H1 (cell line): Measurements from ENCODE around the gene TRIM47. TPM values are rescaled to one million over a fixed set of nuclear protein-coding genes. Genes with fewer than 3 reads are reported as not detected.

ENCODE experiments used
- CTCF ChIA-PET: fragments of 300-600 bp; sonication (Branson Sonifier 250); formaldehyde crosslinking; loops from one replicate; lab custom pipeline; 2021; ENCODE audit not compliant: partially characterized antibody; lab: Charles Lee
- POLR2A ChIA-PET: fragments of 300-600 bp; sonication (Branson Sonifier 250); formaldehyde crosslinking; loops from one replicate; lab custom pipeline; 2021; ENCODE audit warnings: inconsistent platforms; ENCODE audit not compliant: partially characterized antibody; lab: Charles Lee
- DNase-seq, 2 experiments: peaks; one replicate each; pipeline versions ENCODE4 v3.0.0 to v3.0.0-alpha.2; 2010 to 2022; ENCODE audit warnings: low spot score in 2 of 2, low read depth in 1 of 2, mixed read lengths in 1 of 2
- FAIRE-seq: peaks from 2 replicates; lab custom pipeline; 2011; peaks lifted over from hg19 to GRCh38; lab: Jason Lieb, UNC
- H2AFZ ChIP-seq: 2 replicates; pipeline ENCODE4 v1.8.1; 2012; ENCODE audit warnings: low read length, inconsistent platforms
- H2AK5ac ChIP-seq: 2 replicates; pipeline ENCODE4 v1.6.1; 2013; ENCODE audit warnings: low read depth, low read length
- H2BK120ac ChIP-seq: replicated peaks from 2 replicates; pipeline ENCODE3; 2013; ENCODE audit warnings: low read depth, low read length, inconsistent platforms
- H2BK12ac ChIP-seq: 2 replicates; pipeline ENCODE4 v1.6.1; 2013; ENCODE audit warnings: low read depth, low read length
- H2BK15ac ChIP-seq: 2 replicates; pipeline ENCODE4 v1.6.1; 2013; ENCODE audit warnings: low read length
- H2BK20ac ChIP-seq: 2 replicates; pipeline ENCODE4 v1.6.1; 2013; ENCODE audit warnings: low read length
- H2BK5ac ChIP-seq: 2 replicates; pipeline ENCODE4 v1.6.1; 2013; ENCODE audit warnings: low read depth, low read length
- H3K14ac ChIP-seq: 2 replicates; pipeline ENCODE4 v1.6.1; 2013; ENCODE audit warnings: inconsistent platforms; ENCODE audit not compliant: insufficient read length
- H3K18ac ChIP-seq: 2 replicates; pipeline ENCODE4 v1.6.1; 2013; ENCODE audit warnings: low read length; ENCODE audit errors: extremely low read depth
- H3K23ac ChIP-seq: 2 replicates; pipeline ENCODE4 v1.6.1; 2013; ENCODE audit warnings: inconsistent platforms; ENCODE audit not compliant: insufficient read length
- H3K23me2 ChIP-seq: 2 replicates; pipeline ENCODE4 v1.6.1; 2013; ENCODE audit warnings: low read depth, low read length
- H3K27ac ChIP-seq: 2 replicates; pipeline ENCODE4 v1.6.1; 2011; ENCODE audit warnings: low read depth, low read length, inconsistent platforms
- H3K27me3 ChIP-seq, 4 experiments: replicated peaks in 1 of 4; 1 replicate in 1 of 4; 2 replicates in 3 of 4; pipeline versions ENCODE4 v1.6.1 to v1.8.1; 2011 to 2013; ENCODE audit warnings: low read length in 3 of 4, mild to moderate bottlenecking in 3 of 4, inconsistent platforms in 2 of 4, mixed read lengths in 2 of 4, moderate library complexity in 1 of 4; ENCODE audit not compliant: control insufficient read depth in 3 of 4, insufficient read depth in 3 of 4; ENCODE audit errors: extremely low read depth in 1 of 4
- H3K36me3 ChIP-seq, 4 experiments: 2 replicates each; pipeline versions ENCODE4 v1.6.1 to v1.8.1; 2011 to 2013; ENCODE audit warnings: mild to moderate bottlenecking in 4 of 4, low read length in 3 of 4, moderate library complexity in 2 of 4, control low read depth in 1 of 4, inconsistent platforms in 1 of 4; ENCODE audit not compliant: insufficient read depth in 4 of 4, control insufficient read depth in 2 of 4
- H3K4ac ChIP-seq: replicated peaks from 2 replicates; pipeline ENCODE3; 2013; ENCODE audit warnings: low read length, low read depth, mixed read lengths, inconsistent platforms; ENCODE audit not compliant: insufficient read length
- H3K4me1 ChIP-seq, 4 experiments: replicated peaks in 1 of 4; 1 replicate in 1 of 4; 2 replicates in 3 of 4; pipeline versions ENCODE4 v1.6.1 to v1.8.1; 2011 to 2013; ENCODE audit warnings: low read length in 3 of 4, inconsistent platforms in 2 of 4, mixed read lengths in 1 of 4; ENCODE audit not compliant: insufficient read depth in 4 of 4, control insufficient read depth in 3 of 4
- H3K4me2 ChIP-seq, 2 experiments: 2 replicates each; pipeline versions ENCODE4 v1.6.1 to v1.8.1; 2011 to 2013; ENCODE audit warnings: low read depth in 2 of 2, low read length in 2 of 2, control low read depth in 1 of 2, inconsistent platforms in 1 of 2, mild to moderate bottlenecking in 1 of 2; ENCODE audit not compliant: insufficient read depth in 1 of 2
- H3K4me3 ChIP-seq, 4 experiments: fragments of 200-600, 300-600 bp in 1 of 4; sonication (generic), shearing (Covaris generic), sonication (Bioruptor Twin) in 1 of 4; 2 replicates each; pipeline versions ENCODE4 v1.5.1 to v1.8.1; 2011 to 2016; ENCODE audit warnings: low read length in 4 of 4, low read depth in 3 of 4, control low read depth in 2 of 4, inconsistent platforms in 2 of 4, mild to moderate bottlenecking in 2 of 4, mixed read lengths in 1 of 4, moderate library complexity in 1 of 4; ENCODE audit not compliant: insufficient read depth in 2 of 4; ENCODE audit errors: extremely low read depth in 1 of 4
- H3K56ac ChIP-seq: replicated peaks from 2 replicates; pipeline ENCODE3; 2013; ENCODE audit warnings: low read depth, mild to moderate bottlenecking, mixed read lengths, low read length, inconsistent platforms; ENCODE audit not compliant: insufficient read length
- H3K79me1 ChIP-seq: 2 replicates; pipeline ENCODE4 v1.6.1; 2013; ENCODE audit warnings: low read depth, low read length, control low read depth
- H3K79me2 ChIP-seq, 2 experiments: 2 replicates each; pipeline versions ENCODE4 v1.6.1 to v1.8.1; 2012 to 2013; ENCODE audit warnings: low read length in 2 of 2, mild to moderate bottlenecking in 2 of 2, inconsistent platforms in 1 of 2; ENCODE audit not compliant: insufficient read depth in 2 of 2, control insufficient read depth in 1 of 2
- H3K9ac ChIP-seq, 4 experiments: replicated peaks in 1 of 4; 1 replicate in 1 of 4; 2 replicates in 3 of 4; pipeline versions ENCODE4 v1.6.1 to v1.8.1; 2011 to 2013; ENCODE audit warnings: low read depth in 3 of 4, low read length in 3 of 4, control low read depth in 2 of 4, mild to moderate bottlenecking in 2 of 4, moderate library complexity in 2 of 4, inconsistent platforms in 1 of 4; ENCODE audit errors: extremely low read depth in 1 of 4
- H3K9me3 ChIP-seq, 2 experiments: 2 replicates each; pipeline versions ENCODE4 v1.6.1 to v1.8.1; 2012 to 2013; ENCODE audit warnings: mild to moderate bottlenecking in 2 of 2, moderate library complexity in 2 of 2, control low read depth in 1 of 2, inconsistent platforms in 1 of 2, low read depth in 1 of 2, low read length in 1 of 2, mixed read lengths in 1 of 2; ENCODE audit not compliant: insufficient read depth in 2 of 2
- H4K20me1 ChIP-seq, 2 experiments: replicated peaks in 1 of 2; 2 replicates each; pipeline versions ENCODE3 to v1.8.1; 2011 to 2013; ENCODE audit warnings: inconsistent platforms in 2 of 2, low read length in 2 of 2, mild to moderate bottlenecking in 1 of 2; ENCODE audit not compliant: insufficient read depth in 2 of 2, control insufficient read depth in 1 of 2
- H4K5ac ChIP-seq: 2 replicates; pipeline ENCODE4 v1.6.1; 2013; ENCODE audit warnings: low read length, low read depth, mixed read lengths, inconsistent platforms; ENCODE audit not compliant: insufficient read length
- H4K8ac ChIP-seq: 2 replicates; pipeline ENCODE4 v1.8.0; 2013; ENCODE audit warnings: mild to moderate bottlenecking, moderate library complexity, low read length, inconsistent platforms; ENCODE audit not compliant: insufficient read depth; ENCODE audit errors: extremely low read depth
- H4K91ac ChIP-seq: replicated peaks from 2 replicates; pipeline ENCODE3; 2013; ENCODE audit warnings: low read length, mixed read lengths, inconsistent platforms; ENCODE audit not compliant: insufficient read length
- CTCF ChIP-seq, 3 experiments: IDR thresholded peaks; 1 replicate in 2 of 3; 2 replicates in 1 of 3; pipeline versions ENCODE4 v1.5.1 to v1.6.1; 2011; ENCODE audit warnings: low read length in 3 of 3, mild to moderate bottlenecking in 3 of 3, inconsistent platforms in 2 of 3, low read depth in 1 of 3, moderate library complexity in 1 of 3; ENCODE audit not compliant: insufficient read depth in 1 of 3; ENCODE audit errors: control extremely low read depth in 1 of 3
- KDM1A ChIP-seq: fragments of 200-600, 300-600 bp; sonication (generic); IDR thresholded peaks from 2 replicates; pipeline ENCODE4 v1.7.1; 2016; ENCODE audit warnings: mild to moderate bottlenecking, low read length, borderline replicate concordance
- TCF12 ChIP-seq: IDR thresholded peaks from 2 replicates; pipeline ENCODE4 v1.6.1; 2011; ENCODE audit warnings: low read depth, mild to moderate bottlenecking, low read length
- WGBS, 2 experiments: shearing (Covaris generic) in 1 of 2; methylation state at CpG; one replicate each; pipeline versions ENCODE4 v1.1.6 to v1.1.7; 2013 to 2015; ENCODE audit warnings: low lambda C conversion rate in 2 of 2, mixed read lengths in 2 of 2, inconsistent platforms in 1 of 2, low coverage in 1 of 2, missing lambda C conversion rate in 1 of 2; ENCODE audit not compliant: insufficient replicate concordance in 2 of 2, insufficient coverage in 1 of 2, insufficient read length in 1 of 2; ENCODE audit errors: extremely low coverage in 1 of 2, missing lambda C conversion rate in 1 of 2; 5-methylcytosine and 5-hydroxymethylcytosine counted together
- polyA plus RNA-seq, 7 experiments: library from polyadenylated mRNA; depleted of rRNA in 3 of 7; stranded (reverse) in 5 of 7; unstranded in 2 of 7; fragments of >200 nt in 5 of 7; fragments of 200-250 nt in 2 of 7; gene quantifications; 1 replicate in 5 of 7; 2 replicates in 1 of 7; 4 replicates in 1 of 7; pipeline versions ENCODE4 v1.2.1 to v1.2.3, GENCODE V29; 2011 to 2013; ENCODE audit warnings: missing spikeins in 2 of 7, mixed read lengths in 2 of 7
- total RNA-seq: library from RNA; stranded (reverse); fragmentation: NEBNext Ultra II Directional; extraction: Animal tissue kit (Norgen Biotek cat#: 25700); gene quantifications from 2 replicates; pipeline ENCODE4 v1.2.1, GENCODE V29; 2021

Gene TRIM47
- total and polyA plus RNA-seq, 2 of the 8 experiments (the other 6 are each of a cell fraction or from before 2014, with no cell fraction given) = 6.3 to 6.4 TPM

DNA sequence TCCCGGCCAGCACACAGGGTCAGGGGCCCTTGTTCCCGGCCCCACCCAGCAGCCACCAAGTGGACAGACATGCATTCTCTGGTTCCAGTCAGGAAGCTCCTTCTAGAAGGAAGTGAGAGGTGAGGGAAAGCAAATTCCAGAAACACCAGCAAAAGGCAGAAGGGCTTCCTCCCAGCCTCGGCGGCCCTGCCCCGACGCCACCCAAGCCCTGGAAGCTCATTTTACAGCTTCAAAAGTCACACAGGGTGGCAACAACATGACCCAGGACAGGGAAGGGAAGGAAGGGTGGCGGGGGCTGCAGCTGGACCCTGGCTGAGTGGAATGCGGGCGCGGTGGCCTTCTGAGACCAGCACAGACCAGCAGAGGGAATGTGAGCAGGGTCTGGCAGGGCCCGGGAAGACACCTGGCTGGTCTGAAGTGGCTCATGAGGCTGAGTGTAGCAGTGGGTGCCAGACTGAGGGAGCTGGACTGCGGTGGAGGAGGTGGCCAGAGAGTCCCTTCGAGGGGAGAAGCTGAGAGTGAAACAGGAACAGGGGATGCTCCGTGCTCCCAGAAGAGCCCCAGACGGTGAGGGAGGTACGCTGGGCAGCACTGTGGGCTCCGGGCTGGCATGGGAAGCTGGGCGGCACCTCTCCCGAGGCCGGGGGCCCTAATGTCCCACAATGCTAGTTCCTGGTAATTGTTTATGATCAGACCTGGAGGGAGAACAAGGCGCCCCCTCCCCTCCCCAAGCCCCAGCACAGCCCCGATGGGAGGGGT lies 32.3 kb downstream of the TRIM47 start:
- Histone ChIP-seq H3K4me3 (no peak overlapping the region), H2BK15ac (no peak overlapping the region), H4K91ac (no peak overlapping the region), H3K4ac (no peak overlapping the region), H2BK5ac (no peak overlapping the region), H4K20me1 (peaks cover 4 to 5% of the 10 kb centered on the region in 2 experiments), H3K27me3 (no peaks in the 10 kb centered on the region), H3K18ac (no peak overlapping the region), H3K79me1 (no peaks in the 10 kb centered on the region), H2AFZ (no peak overlapping the region), H3K79me2 (no peaks in the 10 kb centered on the region), H3K14ac (no peak overlapping the region), H3K4me2 (no peak overlapping the region), H2BK20ac (no peak overlapping the region), H3K36me3 (peaks cover 6 to 32% (median 23%) of the 10 kb centered on the region in 4 experiments), H3K23ac (no peak overlapping the region), H3K56ac (no peak overlapping the region), H4K5ac (no peak overlapping the region), H2AK5ac (no peak overlapping the region), H3K23me2 (no peaks in the 10 kb centered on the region), H3K9ac (no peak overlapping the region), H3K4me1 (peaks cover 0 to 8% (median 6%) of the 10 kb centered on the region in 4 experiments; a peak in 4 of 7 replicates), H3K9me3 (no peaks in the 10 kb centered on the region), H2BK120ac (no peak overlapping the region), H4K8ac (peak overlapping the region; percentile 36; the same call in 1 of the 2 replicates), H3K27ac (no peak overlapping the region), H2BK12ac (no peak overlapping the region)
- 90% methylated on average over 21 of the region's 22 CpGs; no CpG with 5 or more reads in 1 of the 2 experiments for WGBS, 2 experiments
- ChIA-PET POLR2A (interaction anchor here (0.7 to 4.3 kb wide), 7 partner anchors 9 to 69 kb away, joined by 3 to 36 read pairs (median 6); partner anchors contain the start of gene WBP2), CTCF (interaction anchor here (0.8 to 27.2 kb wide), 19 partner anchors 13 to 168 kb away, joined by 3 to 563 read pairs (median 5); partner anchors contain the start of genes MRPL38, UNK and WBP2)
- DNase-seq (no peak), FAIRE-seq (no peak)
- TF ChIP-seq KDM1A (no peak), CTCF (IDR thresholded peaks at IDR 0.05; ENCODE audit: control extremely low read depth in 1 of 3, insufficient read depth in 1 of 3, low read depth in 1 of 3, low read length in 3 of 3) (no peak), TCF12 (no peak)
